Lower lobe of right lung (tissue), 2 donors: Measurements from ENCODE around the gene CYP27B1. TPM values are rescaled to one million over a fixed set of nuclear protein-coding genes. Genes with fewer than 3 reads are reported as not detected.
A peak's percentile ranks its signal among the peaks of the same experiment; 100 is the strongest.

Experiments used
- ATAC-seq, 2 donors: fragments of 200-7000 bp; cut with Tn5 transposase; one replicate each; pipeline ENCODE4 v1.9.1; 2020 to 2022; ENCODE audit warnings: mild to moderate bottlenecking in 2 of 2, moderate library complexity in 2 of 2
- DNase-seq: peaks from one replicate; pipeline ENCODE4 v3.0.0-alpha.2; 2020
- H3K27ac ChIP-seq: fragments of 200-600 bp; one replicate; pipeline ENCODE4 v1.8.0; 2022
- H3K27me3 ChIP-seq: fragments of 200-600 bp; one replicate; pipeline ENCODE4 v1.8.0; 2022; ENCODE audit warnings: low read depth
- H3K36me3 ChIP-seq: fragments of 200-600 bp; one replicate; pipeline ENCODE4 v1.8.0; 2022; ENCODE audit warnings: mild to moderate bottlenecking
- H3K4me1 ChIP-seq: fragments of 200-600 bp; one replicate; pipeline ENCODE4 v1.8.0; 2022
- H3K4me3 ChIP-seq: fragments of 200-600 bp; one replicate; pipeline ENCODE4 v1.8.0; 2022; ENCODE audit warnings: mild to moderate bottlenecking
- H3K9me3 ChIP-seq: fragments of 200-600 bp; one replicate; pipeline ENCODE4 v1.8.0; 2022
- CTCF ChIP-seq: fragments of 200-600 bp; IDR thresholded peaks from one replicate; pipeline ENCODE4 v1.8.0; 2022; ENCODE audit warnings: antibody characterized with exemption, mild to moderate bottlenecking
- intact Hi-C: fragments of 100-400 bp; cut with DNase I; formaldehyde crosslinking; loops from one replicate; pipeline ENCODE4 v1.11.0; 2022
- total RNA-seq: library from RNA; stranded (reverse); fragmentation: NEBNext Ultra II Directional; extraction: Animal tissue kit (Norgen Biotek cat#: 25700); gene quantifications from one replicate; pipeline ENCODE4 v1.2.1, GENCODE V29; 2021
- donor health status: DM: no; HTN: yes; CAD: no; lungs with severe emphysema.

CYP27B1 gene
- total RNA-seq, 1 donor from 2014 or later: 1.1 TPM

- H3K27ac ChIP-seq: no peak overlapping the region
- H3K27me3 ChIP-seq: peaks cover 37% of the 10 kb centered on the region
- no peak for TF ChIP-seq CTCF
- no peaks in the 10 kb centered on the region for H3K9me3 ChIP-seq
- H3K36me3 ChIP-seq: peaks cover 9% of the 10 kb centered on the region
- no peak overlapping the region for H3K4me3 ChIP-seq
- intact Hi-C loops: no loop called here
- DNase-seq (no peak), ATAC-seq (no peak)
- peaks cover 12% of the 10 kb centered on the region for H3K4me1 ChIP-seq
Observed at GRCh38 chr12:57731411-57732080, 35.3 kb downstream of the CYP27B1 start.

- Histone ChIP-seq H3K4me1 (peaks cover 9% of the 10 kb centered on the region), H3K4me3 (no peak overlapping the region), H3K27me3 (peaks cover 28% of the 10 kb centered on the region), H3K9me3 (no peaks in the 10 kb centered on the region), H3K36me3 (peaks cover 9% of the 10 kb centered on the region), H3K27ac (no peak overlapping the region)
- intact Hi-C loops: no loop called here
- ATAC-seq: no peak
- no peak for DNase-seq
- no peak for TF ChIP-seq CTCF
Observed at GRCh38 chr12:57730336-57731067, 36.4 kb downstream of the CYP27B1 start.

GRCh38 chr12:57729321-57729844, 37.5 kb downstream of the CYP27B1 start:
- H3K36me3 ChIP-seq: peaks cover 9% of the 10 kb centered on the region
- no peak for ATAC-seq
- DNase-seq: no peak
- peaks cover 8% of the 10 kb centered on the region for H3K4me1 ChIP-seq
- no peak overlapping the region for H3K4me3 ChIP-seq
- no peak for TF ChIP-seq CTCF
- H3K9me3 ChIP-seq: no peaks in the 10 kb centered on the region
- intact Hi-C loops: no loop called here
- H3K27ac ChIP-seq: no peak overlapping the region
- peaks cover 20% of the 10 kb centered on the region for H3K27me3 ChIP-seq

- H3K36me3 ChIP-seq: peaks cover 8% of the 10 kb centered on the region
- no peak overlapping the region for H3K4me3 ChIP-seq
- ATAC-seq (peak; percentile 1 to 28), DNase-seq (no peak)
- H3K27me3 ChIP-seq: peaks cover 7% of the 10 kb centered on the region
- intact Hi-C loops: no loop called here
- TF ChIP-seq CTCF: no peak
- peaks cover 8% of the 10 kb centered on the region for H3K4me1 ChIP-seq
- no peaks in the 10 kb centered on the region for H3K9me3 ChIP-seq
- H3K27ac ChIP-seq: no peak overlapping the region
Observed at GRCh38 chr12:57727758-57728395, 39.0 kb downstream of the CYP27B1 start.

GRCh38 chr12:57726884-57727757, 39.8 kb downstream of the CYP27B1 start:
- DNase-seq (peak; percentile 66), ATAC-seq (peak; percentile 29 to 54)
- intact Hi-C loops: no loop called here
- H3K36me3 ChIP-seq: peaks cover 6% of the 10 kb centered on the region
- H3K27ac ChIP-seq: peak overlapping the region; percentile 60
- H3K4me1 ChIP-seq: peaks cover 8% of the 10 kb centered on the region
- no peaks in the 10 kb centered on the region for H3K9me3 ChIP-seq
- H3K27me3 ChIP-seq: peaks cover 4% of the 10 kb centered on the region
- TF ChIP-seq CTCF: peak; percentile 41
- peak overlapping the region; percentile 75 for H3K4me3 ChIP-seq
